Tibial nerve (tissue), 3 donors: Measurements from ENCODE around the gene GRM4.

Experiments used
- CTCF ChIP-seq, 5 experiments: fragments of 200-600 bp in 3 of 5; fragments of 450-650 bp in 2 of 5; sonication (generic) in 3 of 5; IDR thresholded peaks; one replicate each; pipeline ENCODE4 v1.5.1; 2016 to 2019; ENCODE audit warnings: antibody characterized with exemption in 5 of 5, mild to moderate bottlenecking in 3 of 5, moderate library complexity in 2 of 5
- POLR2A ChIP-seq, 2 donors: fragments of 450-650 bp; IDR thresholded peaks; one replicate each; pipeline ENCODE4 v1.6.1; 2017; ENCODE audit warnings: antibody characterized with exemption in 2 of 2, mild to moderate bottlenecking in 2 of 2, moderate library complexity in 2 of 2

DNA sequence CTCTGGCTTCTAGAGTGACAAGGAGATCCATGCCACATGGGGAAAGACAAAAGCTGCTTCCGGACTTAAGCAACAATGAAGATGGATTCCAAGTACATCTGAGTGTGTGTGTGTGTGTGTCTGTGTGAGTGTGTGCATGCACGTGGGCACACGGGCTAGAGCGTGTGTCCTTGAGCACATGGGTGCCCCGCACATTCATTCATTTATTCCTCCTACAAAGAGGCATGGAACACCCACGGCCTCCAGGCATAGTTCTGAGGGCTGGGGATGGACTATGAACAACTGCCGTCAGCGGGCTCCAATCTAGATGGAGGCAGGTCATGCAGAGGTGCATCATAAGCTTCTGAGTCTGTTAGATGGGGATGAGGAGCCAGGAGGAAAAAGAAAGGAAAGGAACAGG lies 49.1 kb downstream of the GRM4 start:
- TF ChIP-seq CTCF (IDR thresholded peaks at IDR 0.05): no peak
- TF ChIP-seq POLR2A (IDR thresholded peaks at IDR 0.05): no peak
